Globus pallidus (tissue), 1 donor: Measurements from ENCODE around the gene PLCXD3.
"Not testable (repeated sequence)": the region's sequence is repeated elsewhere in the genome, so short reads cannot be mapped to it uniquely, and the experiment has no call there.

Experiments used
- DNase-seq: peaks from one replicate; pipeline ENCODE4 v3.0.0-alpha.2; 2015; ENCODE audit warnings: low spot score

PLCXD3 gene

GRCh38 chr5:41493490-41494126 lies 16.8 kb downstream of the PLCXD3 start:
- not testable (repeated sequence) for DNase-seq

GRCh38 chr5:41485533-41485932 lies 24.9 kb downstream of the PLCXD3 start:
- no peak for DNase-seq

- no peak for DNase-seq
Observed at GRCh38 chr5:41482715-41483114, 27.7 kb downstream of the PLCXD3 start.

GRCh38 chr5:41482173-41482572 lies 28.2 kb downstream of the PLCXD3 start:
- no peak for DNase-seq

- not testable (repeated sequence) for DNase-seq
Observed at GRCh38 chr5:41471571-41472208, 38.7 kb downstream of the PLCXD3 start.

GRCh38 chr5:41465493-41466171 lies 44.8 kb downstream of the PLCXD3 start:
- DNase-seq = no peak

- DNase-seq = no peak
Observed at GRCh38 chr5:41459557-41459956, 50.8 kb downstream of the PLCXD3 start.

- no peak for DNase-seq
Observed at GRCh38 chr5:41457094-41457493, 53.3 kb downstream of the PLCXD3 start.

GRCh38 chr5:41452506-41452905 lies 57.9 kb downstream of the PLCXD3 start:
- no peak for DNase-seq

- DNase-seq = no peak
Observed at GRCh38 chr5:41447650-41448510, 62.5 kb downstream of the PLCXD3 start.

- no peak for DNase-seq
Observed at GRCh38 chr5:41445937-41446563, 64.4 kb downstream of the PLCXD3 start.

GRCh38 chr5:41435276-41435675 lies 75.1 kb downstream of the PLCXD3 start:
- DNase-seq = no peak

- no peak for DNase-seq
Observed at GRCh38 chr5:41433552-41434181, 76.7 kb downstream of the PLCXD3 start.

GRCh38 chr5:41432481-41433253 lies 77.7 kb downstream of the PLCXD3 start:
- no peak for DNase-seq

- DNase-seq = no peak
Observed at GRCh38 chr5:41427505-41427904, 82.9 kb downstream of the PLCXD3 start.

- DNase-seq = no peak
Observed at GRCh38 chr5:41425736-41426135, 84.7 kb downstream of the PLCXD3 start.

- no peak for DNase-seq
Observed at GRCh38 chr5:41420492-41421067, 89.8 kb downstream of the PLCXD3 start.

- no peak for DNase-seq
Observed at GRCh38 chr5:41418220-41419031, 92.0 kb downstream of the PLCXD3 start.

- DNase-seq = no peak
Observed at GRCh38 chr5:41416336-41416735, 94.1 kb downstream of the PLCXD3 start.
